GM18520 (cell line): ENCODE measurements around the gene SLC27A3.
"Not testable (repeated sequence)": the region's sequence is repeated elsewhere in the genome, so short reads cannot be mapped to it uniquely, and the experiment has no call there.

Source experiments
- ATAC-seq: cut with Tn5 transposase; IDR thresholded peaks from one replicate; pipeline ENCODE4 v1.9.1; 2021; ENCODE audit not compliant: unreplicated experiment

The SLC27A3 gene

DNA sequence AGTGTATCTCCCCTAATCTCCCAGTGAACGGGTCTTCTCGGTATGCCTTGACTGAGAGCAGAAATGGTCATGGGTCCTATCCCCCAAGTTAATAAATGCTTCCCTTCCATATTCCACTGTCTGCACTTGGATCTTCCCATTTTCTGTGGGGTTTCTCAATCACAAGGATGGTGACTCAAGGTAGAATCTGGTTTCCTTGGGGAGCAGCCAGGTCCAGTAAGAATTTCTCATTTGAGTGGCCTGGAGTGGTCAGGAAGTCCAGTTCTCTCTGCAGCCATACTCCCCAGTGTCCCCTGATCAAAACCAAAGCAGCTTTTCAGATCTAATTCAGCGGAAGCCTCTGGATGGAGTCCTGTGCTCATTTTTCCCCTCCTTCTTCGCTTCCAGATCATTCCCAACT, 14.8 kb upstream of the SLC27A3 start:
- no peak for ATAC-seq

DNA sequence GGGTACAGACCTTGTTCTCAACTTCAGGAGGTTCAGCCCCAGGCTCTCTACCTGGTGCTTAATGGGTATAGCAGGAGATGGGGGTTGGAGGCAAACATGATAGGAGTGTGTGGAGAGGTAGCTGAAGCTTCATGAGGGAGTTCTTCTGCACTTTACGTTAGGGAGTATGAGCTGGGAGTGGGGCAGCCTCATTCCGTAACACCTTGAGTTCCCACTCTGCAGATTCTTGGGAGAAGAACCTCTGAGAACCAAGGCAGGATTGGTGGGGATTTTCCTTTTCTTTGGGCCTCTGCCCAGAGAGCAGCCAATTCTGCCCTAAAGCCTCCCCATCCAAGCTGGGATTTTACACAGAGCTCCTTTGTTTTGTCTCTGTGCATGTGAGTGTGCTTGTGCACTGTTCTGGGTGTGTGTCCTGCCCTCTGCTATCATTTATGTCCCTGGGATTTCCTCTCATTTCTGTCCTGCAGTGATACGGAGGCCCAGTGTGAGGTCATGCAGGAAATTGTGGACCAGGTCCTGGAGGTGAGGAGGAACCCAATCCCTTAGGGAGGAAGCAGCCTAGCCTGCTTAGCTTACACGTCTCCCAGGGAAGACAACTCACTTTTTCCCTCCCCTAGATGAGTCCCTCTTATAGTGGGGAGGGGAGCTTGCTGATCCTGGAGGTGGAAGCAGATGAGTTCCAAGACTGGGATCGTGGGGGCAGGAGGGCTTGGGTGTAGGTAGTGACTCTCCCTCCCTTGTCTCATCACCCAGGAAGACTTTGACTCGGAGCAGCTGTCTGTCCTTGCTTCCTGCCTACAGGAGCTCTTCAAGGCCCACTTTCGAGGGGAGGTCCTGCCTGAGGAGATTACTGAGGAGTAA, 11.6 kb upstream of the SLC27A3 start:
- ATAC-seq: no peak

DNA sequence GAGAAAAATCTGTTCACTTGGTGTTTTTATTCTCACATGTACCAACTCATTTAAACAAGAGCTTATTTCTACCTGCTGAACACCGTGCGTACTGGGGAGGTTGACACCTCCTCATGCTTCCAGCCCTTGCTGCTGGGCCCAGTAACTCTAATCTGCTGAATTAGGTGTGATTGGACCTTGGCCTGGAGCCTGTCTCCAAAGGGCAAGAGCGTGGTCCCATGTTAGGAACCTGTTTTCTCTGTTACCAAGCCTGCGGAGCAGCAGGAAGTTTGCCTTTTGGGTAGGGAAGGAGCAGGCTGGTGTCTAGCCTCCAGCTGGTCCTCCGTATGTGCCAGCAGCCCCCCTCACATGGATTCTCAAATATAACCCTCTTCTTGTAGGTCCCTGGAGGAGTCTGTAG, 10.9 kb upstream of the SLC27A3 start:
- ATAC-seq: no peak

DNA sequence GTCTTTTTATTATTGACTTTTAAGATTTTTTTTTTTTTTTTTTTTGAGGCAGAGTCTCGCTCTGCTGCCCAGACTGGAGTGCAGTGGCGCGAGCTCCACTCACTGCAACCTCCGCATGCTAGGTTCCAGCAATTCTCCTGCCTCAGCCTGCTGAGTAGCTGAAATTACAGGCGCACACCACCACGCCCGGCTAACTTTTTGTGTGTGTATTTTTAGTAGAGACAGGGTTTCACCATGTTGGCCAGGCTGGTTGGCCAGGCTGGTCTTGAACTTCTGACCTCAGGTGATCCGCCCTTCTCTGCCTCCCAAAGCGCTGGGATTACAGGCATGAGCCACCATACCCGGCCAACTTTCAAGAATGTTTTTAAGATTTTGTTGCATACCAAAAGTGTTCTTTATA, 8.5 kb upstream of the SLC27A3 start:
- ATAC-seq: not testable (repeated sequence)

DNA sequence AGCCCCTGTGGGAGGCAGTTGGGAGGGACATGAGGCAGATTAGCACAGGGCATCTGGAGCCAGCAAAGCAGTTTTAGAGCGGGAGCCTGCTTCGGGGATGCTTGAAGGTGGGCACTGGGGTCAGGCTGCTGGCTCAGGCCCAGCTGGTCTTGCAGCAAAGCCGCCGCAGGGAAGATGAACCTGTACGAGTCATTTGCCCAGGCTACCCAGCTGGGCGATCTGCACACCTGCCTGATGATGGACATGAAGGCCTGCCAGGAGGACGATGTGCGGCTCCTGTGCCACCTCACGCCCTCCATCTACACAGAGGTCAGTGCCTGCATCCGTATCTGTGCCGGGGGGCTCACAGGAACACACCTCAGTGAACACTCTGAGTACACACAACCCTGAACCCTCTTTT, 7.7 kb upstream of the SLC27A3 start:
- ATAC-seq: no peak

DNA sequence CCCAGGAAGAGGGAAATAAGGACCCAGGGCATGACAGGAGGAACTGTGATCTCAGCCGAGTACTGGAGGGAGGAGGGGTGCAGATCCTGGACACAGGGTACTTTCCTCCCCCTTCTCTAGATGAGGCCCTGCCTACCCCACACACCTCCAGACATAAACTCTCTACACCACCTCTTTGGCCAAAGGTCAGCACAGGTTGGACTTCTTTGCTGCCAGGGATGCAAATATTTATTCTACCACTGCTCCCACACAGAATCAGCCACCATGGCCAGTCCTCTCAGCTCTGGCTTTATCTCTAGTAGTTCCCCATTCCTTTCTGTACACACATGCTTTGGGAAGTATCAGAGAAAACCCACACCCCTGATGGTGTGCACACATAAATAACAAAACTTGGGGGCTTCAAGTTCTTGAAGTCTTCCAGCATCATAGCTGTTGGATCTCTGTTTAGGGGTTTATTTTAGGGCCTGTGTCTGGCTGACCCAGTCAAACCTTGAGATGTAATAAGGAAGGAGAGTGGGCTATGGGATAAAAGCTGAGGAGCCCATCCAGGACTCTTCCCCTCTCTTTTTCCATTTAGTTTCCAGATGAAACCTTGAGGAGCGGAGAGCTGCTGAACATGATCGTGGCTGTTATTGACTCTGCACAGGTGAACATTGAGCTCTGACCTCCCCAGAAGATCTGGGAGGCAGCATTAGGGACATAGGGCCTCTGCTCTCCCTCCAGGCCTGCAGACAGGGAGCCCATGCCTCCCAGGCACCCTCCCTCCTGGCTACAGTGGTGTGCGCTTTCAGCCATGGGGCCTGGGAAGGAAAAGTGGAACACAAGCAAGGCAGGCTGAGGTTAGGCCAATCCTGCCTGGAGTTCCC, 6.7 kb upstream of the SLC27A3 start:
- no peak for ATAC-seq

DNA sequence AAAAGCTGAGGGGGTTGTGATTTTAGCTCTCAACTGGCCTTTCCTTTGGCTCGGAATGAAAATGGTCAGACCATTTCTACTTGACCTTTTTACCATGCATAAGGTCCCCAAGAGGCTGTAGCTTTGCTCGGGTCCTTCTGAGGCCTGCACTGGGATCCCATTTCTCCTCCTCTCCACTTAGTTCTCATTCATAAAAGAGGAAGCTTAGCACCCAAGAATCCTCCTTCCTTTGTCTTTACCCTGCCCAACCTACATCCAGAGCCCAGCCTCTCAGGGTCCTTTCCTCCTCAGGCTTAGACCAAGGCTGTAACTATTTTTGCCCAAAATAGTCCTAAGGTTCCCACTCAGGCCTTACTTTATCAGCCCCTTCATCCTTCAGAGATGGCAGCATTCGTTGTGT, 6.0 kb upstream of the SLC27A3 start:
- ATAC-seq: no peak

DNA sequence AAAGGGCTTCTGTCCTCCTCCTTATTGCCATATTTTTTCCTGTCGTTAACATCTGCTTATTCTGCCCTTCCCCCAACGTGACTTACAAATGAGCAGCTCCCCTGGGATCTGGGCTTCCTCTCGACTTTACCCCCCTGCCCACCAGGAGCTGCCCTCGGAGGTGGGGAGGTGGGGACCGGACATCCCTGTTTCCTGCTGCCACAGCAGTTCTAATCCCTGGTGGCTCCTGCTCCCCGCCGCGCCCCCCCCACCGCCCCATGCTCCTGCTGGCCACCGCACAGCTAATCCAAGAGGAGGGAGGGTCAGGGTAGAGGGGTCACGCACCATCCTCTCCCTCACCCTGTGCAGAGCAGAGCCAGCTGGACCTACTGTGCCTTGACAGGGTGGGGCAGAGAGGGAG, 4.4 kb upstream of the SLC27A3 start:
- no peak for ATAC-seq

DNA sequence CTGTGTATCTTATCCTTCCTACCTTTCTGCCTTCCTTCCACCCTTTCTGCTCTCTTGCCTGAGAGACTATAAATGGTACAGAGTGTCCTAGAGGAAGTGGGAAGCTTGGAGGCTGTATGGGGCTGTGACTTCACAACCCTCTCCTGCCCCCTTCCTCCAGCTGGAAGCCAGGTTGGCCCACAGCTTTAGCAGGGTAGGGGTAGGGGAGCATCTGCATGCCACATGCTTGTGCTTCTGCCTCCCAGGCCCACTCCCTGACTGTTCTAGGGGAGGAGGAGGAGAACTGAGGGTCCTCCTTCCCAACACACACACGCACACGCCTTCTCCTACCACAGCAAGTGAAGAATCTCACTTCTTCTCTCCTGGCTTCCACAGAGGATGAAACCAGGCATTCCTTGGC, 3.9 kb upstream of the SLC27A3 start:
- no peak for ATAC-seq

DNA sequence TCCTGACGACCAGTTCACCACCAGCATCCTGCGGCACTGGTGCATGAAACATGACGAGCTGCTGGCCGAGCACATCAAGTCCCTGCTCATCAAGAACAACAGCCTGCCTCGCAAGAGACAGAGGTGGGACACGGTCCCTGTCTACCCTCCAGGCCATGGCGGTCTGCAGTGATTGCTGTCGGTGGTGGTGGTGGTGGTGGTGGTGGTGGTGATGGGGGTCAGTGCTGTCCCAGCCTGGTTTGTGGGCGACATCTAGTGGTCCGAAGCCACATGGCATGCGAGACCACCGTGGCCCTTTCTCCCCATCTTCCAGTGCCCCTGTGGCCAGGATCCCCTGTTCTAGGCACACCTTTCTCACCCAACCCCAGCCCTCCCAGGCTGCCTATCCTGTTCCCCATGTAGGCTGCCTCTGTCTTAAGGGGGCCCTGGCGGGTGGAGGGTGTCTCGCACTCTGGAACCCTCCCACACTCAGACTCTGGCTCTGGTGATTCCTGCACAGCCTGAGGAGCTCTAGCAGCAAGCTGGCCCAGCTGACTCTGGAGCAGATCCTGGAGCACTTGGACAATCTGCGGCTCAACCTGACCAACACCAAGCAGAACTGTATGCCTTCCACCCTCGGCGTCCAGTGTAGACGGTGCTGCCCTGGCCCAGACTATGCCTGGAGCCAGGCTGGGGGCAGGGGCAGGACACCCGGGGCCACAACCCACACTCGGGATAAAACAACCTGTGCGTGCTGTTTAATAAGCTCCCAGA, 3.2 kb upstream of the SLC27A3 start:
- no peak for ATAC-seq

DNA sequence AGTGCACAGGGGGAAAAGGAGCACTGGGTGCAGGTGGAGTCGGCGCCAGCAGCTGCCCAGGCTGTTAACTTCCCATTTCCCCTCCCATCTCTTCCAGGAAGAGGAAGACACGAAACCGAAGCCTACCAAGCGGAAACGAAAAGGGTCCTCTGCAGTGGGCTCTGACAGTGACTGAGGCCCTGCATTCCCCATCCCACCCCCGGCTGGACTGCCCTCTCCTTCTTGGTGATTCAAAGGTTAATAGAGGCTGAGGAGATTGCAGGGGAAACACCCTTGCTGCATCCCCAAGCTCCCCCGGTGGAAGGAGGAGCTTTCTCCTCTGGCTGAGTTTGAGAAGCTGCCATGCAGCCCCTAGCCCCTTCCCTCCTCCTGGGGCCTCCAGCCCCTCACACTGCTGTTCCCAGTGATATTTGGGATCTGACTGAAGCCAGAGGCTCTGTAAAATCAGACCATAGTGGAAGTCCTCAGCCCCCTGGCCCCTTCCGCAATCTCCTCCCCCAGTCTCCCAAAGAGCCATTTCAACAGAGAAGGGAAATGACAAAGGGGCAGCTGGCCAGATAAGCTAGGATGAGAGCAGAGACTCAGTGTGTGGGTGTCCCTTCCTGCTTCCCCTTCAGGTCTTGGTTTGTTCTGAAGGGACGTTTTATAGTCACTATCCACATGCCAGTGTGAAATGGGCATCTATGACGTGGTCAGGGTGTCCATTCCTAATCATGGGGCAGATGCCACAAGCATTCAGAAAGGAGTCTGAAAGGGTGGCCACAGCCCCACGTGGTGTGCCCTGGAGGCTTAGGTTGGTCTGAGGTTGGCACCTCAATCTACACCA, 1.9 kb upstream of the SLC27A3 start:
- ATAC-seq: no peak

DNA sequence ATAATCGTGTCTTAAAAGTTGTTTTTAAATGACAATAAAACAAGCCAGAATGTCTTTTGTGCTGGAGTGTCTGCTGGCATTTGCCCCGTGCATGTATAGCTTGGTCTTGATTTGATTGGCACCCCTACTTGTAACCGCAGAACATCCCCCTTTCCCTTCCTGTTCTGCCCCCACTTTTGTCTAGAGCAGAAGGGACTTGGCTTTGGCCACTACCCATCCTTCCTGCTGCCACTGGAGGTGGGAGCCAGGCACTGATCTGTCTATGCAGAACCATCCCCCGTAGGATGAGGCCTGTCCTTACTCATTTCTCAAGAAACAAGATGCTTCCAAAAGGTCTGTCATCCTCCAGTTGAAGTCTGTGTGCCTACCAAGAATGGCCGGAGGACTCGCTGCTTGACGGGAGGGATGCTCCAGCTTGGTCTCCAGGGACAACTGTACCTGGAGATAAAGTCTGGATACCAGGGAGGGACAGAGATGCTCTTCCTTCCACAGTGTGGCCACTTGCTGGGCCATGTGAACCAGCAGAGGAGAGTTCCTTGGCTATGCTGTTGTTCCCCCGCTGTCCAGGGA, 1.1 kb upstream of the SLC27A3 start:
- ATAC-seq: no peak

DNA sequence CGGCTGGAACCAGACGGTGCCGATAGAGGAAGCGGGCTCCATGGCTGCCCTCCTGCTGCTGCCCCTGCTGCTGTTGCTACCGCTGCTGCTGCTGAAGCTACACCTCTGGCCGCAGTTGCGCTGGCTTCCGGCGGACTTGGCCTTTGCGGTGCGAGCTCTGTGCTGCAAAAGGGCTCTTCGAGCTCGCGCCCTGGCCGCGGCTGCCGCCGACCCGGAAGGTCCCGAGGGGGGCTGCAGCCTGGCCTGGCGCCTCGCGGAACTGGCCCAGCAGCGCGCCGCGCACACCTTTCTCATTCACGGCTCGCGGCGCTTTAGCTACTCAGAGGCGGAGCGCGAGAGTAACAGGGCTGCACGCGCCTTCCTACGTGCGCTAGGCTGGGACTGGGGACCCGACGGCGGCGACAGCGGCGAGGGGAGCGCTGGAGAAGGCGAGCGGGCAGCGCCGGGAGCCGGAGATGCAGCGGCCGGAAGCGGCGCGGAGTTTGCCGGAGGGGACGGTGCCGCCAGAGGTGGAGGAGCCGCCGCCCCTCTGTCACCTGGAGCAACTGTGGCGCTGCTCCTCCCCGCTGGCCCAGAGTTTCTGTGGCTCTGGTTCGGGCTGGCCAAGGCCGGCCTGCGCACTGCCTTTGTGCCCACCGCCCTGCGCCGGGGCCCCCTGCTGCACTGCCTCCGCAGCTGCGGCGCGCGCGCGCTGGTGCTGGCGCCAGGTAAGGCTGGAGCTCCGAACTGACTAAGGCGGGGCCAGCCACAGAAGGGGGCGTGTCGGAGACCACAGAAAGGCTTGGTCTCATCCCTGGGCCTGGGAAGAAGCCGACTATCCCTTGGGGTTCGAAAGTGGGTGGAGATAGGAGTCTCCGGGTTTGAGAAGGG, 486 bp downstream of the SLC27A3 start:
- ATAC-seq: no peak

DNA sequence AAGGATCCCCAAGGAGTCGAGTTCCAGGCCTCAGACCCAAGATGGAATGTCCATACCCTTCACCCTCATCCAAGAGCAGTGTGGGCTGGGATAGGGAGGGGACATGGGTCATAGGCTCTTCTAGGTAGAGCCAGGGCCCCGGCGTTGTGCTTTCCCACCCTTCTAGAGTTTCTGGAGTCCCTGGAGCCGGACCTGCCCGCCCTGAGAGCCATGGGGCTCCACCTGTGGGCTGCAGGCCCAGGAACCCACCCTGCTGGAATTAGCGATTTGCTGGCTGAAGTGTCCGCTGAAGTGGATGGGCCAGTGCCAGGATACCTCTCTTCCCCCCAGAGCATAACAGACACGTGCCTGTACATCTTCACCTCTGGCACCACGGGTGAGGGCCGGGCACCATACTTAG, 1.1 kb downstream of the SLC27A3 start:
- ATAC-seq: no peak

DNA sequence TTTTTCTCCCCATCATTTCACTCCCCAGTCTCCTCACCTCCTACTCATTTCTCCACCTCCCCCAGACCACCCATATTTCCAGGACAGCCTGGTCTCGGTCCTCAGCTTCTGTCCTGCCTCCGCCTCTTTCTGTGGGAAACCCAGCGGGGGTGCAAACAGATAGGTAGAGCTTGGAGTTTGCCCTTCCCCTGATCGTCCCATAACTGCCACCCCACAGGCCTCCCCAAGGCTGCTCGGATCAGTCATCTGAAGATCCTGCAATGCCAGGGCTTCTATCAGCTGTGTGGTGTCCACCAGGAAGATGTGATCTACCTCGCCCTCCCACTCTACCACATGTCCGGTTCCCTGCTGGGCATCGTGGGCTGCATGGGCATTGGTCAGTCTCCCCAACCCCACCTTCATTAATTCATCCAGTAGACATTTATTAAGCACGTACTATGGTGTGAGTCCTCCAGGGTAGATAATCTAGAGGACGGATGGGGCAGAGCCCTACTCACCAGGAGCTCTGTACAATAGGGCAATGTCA, 1.7 kb downstream of the SLC27A3 start:
- ATAC-seq: no peak

DNA sequence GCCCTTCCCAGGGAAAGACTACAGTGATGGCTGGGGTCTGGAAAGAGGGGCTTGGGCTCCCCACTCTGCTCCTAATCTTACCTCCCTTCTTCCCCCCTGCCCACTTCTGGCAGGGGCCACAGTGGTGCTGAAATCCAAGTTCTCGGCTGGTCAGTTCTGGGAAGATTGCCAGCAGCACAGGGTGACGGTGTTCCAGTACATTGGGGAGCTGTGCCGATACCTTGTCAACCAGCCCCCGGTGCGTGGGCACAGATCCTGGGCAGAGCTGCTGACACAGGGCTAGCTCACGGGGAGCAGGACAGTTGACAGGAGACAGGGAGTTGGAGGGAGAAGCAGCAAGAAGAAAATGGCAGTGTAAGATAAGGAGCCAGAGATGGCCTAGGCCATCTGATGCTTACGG, 2.4 kb downstream of the SLC27A3 start:
- ATAC-seq: no peak

DNA sequence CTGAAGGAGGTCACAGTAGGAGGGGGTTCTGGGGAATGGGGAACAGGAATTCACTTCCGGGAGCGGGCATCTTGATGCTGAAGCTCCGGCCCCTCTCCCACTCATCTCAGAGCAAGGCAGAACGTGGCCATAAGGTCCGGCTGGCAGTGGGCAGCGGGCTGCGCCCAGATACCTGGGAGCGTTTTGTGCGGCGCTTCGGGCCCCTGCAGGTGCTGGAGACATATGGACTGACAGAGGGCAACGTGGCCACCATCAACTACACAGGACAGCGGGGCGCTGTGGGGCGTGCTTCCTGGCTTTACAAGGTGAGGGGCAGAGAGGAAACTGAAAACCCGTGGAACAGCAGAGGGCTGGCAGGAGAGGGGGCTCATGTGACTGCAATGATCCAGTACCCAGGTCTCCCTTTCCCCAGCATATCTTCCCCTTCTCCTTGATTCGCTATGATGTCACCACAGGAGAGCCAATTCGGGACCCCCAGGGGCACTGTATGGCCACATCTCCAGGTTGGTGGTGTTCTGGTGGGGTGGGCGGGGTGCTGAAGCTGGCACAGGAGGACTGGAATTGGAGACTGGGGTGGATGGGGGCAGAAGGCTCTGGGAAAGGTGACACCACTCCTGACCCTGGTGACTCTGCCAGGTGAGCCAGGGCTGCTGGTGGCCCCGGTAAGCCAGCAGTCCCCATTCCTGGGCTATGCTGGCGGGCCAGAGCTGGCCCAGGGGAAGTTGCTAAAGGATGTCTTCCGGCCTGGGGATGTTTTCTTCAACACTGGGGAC, 3.0 kb downstream of the SLC27A3 start:
- ATAC-seq: no peak

DNA sequence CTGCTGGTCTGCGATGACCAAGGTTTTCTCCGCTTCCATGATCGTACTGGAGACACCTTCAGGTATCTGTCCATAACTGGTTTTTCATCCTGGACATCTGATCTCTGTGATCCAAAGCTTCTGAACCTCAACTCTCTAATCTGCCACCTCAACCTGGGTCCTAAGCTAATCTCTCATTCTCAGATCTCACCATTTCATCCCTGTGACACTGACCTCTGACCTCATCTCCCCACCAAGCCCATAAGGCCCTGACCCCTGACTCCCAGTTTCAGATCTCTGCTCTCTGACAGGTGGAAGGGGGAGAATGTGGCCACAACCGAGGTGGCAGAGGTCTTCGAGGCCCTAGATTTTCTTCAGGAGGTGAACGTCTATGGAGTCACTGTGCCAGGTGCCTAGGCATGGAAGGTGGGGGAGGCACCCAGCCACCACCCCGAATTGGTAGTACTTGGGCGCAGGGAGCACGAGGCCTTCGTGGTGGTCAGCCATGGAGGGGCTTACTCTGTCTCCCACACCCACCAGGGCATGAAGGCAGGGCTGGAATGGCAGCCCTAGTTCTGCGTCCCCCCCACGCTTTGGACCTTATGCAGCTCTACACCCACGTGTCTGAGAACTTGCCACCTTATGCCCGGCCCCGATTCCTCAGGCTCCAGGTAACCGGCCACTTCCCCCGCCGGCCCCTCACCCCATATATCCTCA, 3.8 kb downstream of the SLC27A3 start:
- no peak for ATAC-seq
